Cardiac fibroblast (primary cell): ENCODE results near the gene ADAP1.
A peak's percentile ranks its signal among the peaks of the same experiment; 100 is the strongest.

Source experiments
- DNase-seq, 2 donors: peaks; one replicate each; pipeline versions ENCODE4 v3.0.0 to v3.0.0-alpha.2; 2010; ENCODE audit warnings: low read depth in 2 of 2
- H3K4me3 ChIP-seq, 2 donors: replicated peaks in 1 of 2; 1 replicate in 1 of 2; 2 replicates in 1 of 2; pipeline ENCODE4 v1.5.1; 2011; ENCODE audit warnings: low read depth in 2 of 2, low read length in 2 of 2, mild to moderate bottlenecking in 2 of 2, moderate library complexity in 1 of 2
- TF ChIP-seq, protein P1 (sequence below): IDR thresholded peaks from one replicate; pipeline ENCODE4 v1.5.1; 2011; ENCODE audit warnings: low read depth, mild to moderate bottlenecking, low read length, inconsistent platforms

ADAP1 gene

DNA sequence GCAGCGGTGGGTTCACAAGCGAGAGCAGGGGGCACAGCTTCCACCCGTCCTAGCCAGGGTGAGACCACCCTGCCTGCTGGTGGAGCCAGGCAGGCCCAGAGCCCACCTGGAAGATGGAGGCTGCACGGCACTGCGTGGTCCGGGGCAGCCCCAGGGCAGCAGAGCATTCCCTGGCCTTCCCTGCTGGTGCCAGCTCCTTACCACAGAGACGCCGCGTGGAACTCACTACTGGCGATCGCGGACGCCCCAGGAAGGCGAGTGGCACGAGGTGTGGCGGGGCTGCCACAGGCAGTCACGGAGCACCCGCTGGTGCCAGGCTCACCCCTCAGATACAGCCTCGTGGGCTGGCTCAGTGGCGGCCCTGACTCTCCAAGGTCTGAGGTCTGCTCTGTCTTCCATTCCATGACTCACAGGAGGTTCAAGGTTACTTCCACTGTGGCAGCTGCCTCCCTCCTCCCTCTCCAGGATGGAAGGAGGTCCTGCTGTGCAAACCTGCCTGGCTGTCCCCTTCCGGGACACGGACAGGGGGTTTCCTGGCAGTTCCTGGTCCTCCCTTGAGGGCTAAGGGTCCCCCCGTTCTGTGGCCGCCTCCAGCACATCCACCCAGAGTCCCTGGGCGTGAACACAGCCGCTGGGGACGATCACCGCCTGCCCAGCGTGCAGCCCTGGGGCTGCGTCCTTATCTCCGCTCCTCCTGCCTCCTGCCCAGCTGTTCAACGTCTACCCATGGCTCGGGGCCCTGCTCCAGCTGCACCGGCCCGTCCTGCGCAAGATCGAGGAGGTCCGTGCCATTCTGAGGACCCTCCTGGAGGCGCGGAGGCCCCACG lies 31.6 kb upstream of the ADAP1 start:
- TF ChIP-seq, protein P1, sequence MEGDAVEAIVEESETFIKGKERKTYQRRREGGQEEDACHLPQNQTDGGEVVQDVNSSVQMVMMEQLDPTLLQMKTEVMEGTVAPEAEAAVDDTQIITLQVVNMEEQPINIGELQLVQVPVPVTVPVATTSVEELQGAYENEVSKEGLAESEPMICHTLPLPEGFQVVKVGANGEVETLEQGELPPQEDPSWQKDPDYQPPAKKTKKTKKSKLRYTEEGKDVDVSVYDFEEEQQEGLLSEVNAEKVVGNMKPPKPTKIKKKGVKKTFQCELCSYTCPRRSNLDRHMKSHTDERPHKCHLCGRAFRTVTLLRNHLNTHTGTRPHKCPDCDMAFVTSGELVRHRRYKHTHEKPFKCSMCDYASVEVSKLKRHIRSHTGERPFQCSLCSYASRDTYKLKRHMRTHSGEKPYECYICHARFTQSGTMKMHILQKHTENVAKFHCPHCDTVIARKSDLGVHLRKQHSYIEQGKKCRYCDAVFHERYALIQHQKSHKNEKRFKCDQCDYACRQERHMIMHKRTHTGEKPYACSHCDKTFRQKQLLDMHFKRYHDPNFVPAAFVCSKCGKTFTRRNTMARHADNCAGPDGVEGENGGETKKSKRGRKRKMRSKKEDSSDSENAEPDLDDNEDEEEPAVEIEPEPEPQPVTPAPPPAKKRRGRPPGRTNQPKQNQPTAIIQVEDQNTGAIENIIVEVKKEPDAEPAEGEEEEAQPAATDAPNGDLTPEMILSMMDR: no peak
- H3K4me3 ChIP-seq: no peak overlapping the region
- peak; percentile 53 to 59 for DNase-seq

DNA sequence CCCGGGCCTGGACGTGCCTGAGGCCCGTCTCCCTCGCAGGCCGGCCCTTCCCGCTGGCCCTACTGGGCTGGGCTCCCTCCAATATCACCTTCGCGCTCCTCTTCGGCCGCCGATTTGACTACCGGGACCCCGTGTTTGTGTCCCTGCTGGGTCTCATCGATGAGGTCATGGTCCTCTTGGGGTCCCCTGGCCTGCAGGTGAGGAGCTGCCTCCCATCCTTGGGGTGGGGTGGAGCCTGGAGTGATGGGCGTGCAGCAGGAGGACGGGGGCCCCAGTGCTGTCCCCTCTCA lies 30.6 kb upstream of the ADAP1 start:
- no peak overlapping the region for H3K4me3 ChIP-seq
- DNase-seq: no peak
- TF ChIP-seq, protein P1: no peak

DNA sequence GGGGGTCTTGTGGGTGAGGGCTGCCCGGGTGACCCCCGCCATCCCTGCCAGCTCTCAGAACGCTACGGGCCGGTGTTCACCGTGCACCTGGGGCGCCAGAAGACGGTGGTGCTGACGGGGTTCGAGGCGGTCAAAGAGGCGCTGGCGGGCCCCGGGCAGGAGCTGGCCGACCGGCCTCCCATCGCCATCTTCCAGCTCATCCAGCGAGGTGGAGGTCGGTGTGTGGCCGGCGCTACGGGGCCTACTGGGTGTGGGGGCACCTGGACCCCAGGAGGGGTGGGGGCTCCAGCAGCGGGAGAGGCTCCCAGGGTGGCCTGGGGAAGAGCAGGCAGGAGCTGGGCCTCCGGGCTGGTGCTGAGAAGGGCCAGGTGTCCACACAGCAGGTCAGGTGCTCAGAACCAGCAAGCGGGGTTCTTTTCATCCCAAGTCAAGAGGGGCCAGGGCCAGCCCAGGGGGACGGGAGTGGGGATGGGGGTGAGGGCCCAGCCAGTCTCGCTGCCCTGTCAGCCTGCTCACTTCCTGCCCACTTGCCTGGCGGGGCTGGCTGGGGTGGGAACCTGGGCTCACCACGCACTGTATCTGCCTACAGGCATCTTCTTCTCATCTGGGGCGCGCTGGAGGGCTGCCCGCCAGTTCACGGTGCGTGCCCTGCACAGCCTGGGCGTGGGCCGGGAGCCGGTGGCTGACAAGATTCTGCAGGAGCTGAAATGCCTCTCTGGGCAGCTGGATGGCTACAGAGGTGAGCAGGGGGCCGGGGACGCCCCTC lies 30.1 kb upstream of the ADAP1 start:
- TF ChIP-seq, protein P1: no peak
- no peak overlapping the region for H3K4me3 ChIP-seq
- DNase-seq: no peak

DNA sequence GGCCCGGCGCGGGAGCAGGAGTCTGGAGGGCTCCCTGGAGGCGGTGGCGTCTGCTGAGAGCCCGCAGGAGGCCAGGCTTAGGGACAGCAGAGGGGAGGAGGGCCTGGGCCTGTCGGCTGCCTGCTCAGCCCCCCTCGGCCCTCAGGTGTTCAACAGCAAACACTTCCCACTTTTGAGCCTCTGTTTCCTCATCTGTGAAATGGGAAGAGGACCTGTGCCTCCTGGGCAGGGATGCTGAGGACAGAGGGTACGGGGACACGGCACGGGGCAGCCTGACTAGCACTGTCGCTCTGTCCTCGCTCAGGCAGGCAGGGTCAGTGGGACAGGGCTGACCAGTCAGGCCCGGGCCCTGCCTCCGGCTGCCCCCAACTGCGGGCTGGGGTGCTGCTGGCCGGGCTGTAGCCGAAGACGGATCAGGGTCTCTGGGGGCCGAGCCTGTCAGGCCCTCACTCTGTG lies 29.2 kb upstream of the ADAP1 start:
- no peak overlapping the region for H3K4me3 ChIP-seq
- TF ChIP-seq, protein P1: no peak
- DNase-seq: no peak

DNA sequence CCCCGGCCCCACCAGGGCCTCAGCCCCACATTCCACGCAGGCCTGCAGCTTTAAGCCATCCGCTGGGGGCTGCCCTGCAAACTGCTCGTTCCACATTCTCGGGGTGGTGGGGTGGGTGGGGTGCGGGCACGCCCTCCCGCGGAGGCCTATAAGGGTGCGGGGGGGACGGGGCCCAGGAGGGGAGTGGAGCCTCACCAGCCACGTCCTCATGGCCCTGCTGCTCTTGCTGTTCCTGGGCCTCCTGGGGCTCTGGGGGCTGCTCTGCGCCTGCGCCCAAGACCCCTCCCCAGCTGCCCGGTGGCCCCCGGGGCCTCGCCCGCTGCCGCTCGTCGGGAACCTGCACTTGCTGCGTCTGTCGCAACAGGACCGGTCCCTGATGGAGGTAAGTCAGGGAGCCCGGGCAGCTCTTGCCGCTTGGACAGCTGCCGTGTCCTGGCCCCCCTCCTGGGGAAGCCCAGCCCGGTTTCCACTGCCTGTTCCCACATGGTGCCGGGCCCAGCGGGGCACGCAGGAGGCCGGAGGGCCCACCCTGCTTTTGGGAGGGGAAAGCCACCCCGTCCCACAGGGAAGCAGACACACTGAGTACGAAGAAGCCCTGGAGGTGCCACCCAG lies 28.6 kb upstream of the ADAP1 start, which contains the start of gene CYP2W1:
Gene CYP2W1 (plus strand): TSS at position 178 of the 612 bp plus-strand sequence. CDS start 31 bp downstream, at position 209.
- no peak for DNase-seq

DNA sequence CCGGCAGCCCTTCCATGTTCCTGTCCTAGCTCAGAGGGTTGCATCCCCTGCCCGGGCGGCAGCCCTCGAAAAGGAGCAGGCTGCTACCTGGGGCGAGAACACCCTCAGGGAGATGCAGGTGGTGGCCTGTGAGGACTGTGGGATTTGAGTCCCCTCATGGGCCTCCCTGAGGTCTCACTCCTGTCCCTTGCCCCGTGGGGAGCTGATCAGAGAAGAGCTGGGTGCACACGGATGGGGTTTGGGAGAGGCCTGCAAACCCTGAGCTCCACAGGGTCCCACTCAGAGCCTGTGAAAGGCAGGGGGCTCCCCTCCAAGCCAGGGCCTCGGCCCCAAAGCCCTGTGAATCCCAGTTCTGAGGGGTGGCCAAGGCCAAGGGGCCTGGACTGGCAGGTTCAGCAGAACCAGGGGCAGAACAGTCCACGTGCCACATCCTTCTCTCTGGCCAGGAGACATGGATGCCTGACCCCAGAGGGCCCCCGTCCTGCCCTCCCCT lies 28.1 kb upstream of the ADAP1 start:
- no peak for DNase-seq
- TF ChIP-seq, protein P1: no peak

More for the DNA sequence above, 28.6 kb upstream of the ADAP1 start, which contains the start of gene CYP2W1:
- H3K4me3 ChIP-seq: no peak within 1 kb of the TSS
- TF ChIP-seq, protein P1: no peak

More for the DNA sequence above, 28.1 kb upstream of the ADAP1 start:
- no peak overlapping the region for H3K4me3 ChIP-seq
